Measurements from ENCODE around the gene DOC2B.

DNA sequence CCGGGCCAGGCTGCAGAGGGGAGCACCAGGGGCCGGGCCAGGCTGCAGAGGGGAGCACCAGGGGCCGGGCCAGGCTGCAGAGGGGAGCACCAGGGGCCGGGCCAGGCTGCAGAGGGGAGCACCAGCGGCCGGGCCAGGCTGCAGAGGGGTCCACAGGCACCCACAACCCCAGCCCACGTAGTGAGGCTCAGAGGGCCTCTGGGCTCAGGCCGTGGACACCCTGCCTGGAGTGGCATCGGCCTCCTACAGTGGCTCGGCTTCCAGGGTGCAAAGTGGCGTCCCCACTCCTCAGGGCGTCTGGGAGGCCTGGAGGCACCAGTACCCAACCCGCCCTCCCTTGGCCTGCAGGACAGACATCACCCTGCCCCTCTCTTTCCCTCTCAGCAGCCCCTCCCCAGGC, 9.6 kb downstream of the DOC2B start:
- TF ChIP-seq, protein P1, sequence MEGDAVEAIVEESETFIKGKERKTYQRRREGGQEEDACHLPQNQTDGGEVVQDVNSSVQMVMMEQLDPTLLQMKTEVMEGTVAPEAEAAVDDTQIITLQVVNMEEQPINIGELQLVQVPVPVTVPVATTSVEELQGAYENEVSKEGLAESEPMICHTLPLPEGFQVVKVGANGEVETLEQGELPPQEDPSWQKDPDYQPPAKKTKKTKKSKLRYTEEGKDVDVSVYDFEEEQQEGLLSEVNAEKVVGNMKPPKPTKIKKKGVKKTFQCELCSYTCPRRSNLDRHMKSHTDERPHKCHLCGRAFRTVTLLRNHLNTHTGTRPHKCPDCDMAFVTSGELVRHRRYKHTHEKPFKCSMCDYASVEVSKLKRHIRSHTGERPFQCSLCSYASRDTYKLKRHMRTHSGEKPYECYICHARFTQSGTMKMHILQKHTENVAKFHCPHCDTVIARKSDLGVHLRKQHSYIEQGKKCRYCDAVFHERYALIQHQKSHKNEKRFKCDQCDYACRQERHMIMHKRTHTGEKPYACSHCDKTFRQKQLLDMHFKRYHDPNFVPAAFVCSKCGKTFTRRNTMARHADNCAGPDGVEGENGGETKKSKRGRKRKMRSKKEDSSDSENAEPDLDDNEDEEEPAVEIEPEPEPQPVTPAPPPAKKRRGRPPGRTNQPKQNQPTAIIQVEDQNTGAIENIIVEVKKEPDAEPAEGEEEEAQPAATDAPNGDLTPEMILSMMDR (IDR thresholded peaks at IDR 0.05), result no peak
- no peak for TF ChIP-seq SMC3 (IDR thresholded peaks at IDR 0.05; ENCODE audit: low read depth, low read length)
